GM12892 (cell line): ENCODE data around the gene CARMIL1.

Source experiments
- POLR2A ChIP-seq: IDR thresholded peaks from 2 replicates; pipeline ENCODE4 v1.6.1; 2011; ENCODE audit warnings: low read depth, low read length, control low read depth
- POLR2AphosphoS5 ChIP-seq: IDR thresholded peaks from 2 replicates; pipeline ENCODE4 v1.6.1; 2011; ENCODE audit warnings: low read depth, low read length, control low read depth
- TAF1 ChIP-seq: IDR thresholded peaks from 2 replicates; pipeline ENCODE4 v1.6.1; 2011; ENCODE audit warnings: low read depth, mild to moderate bottlenecking, control low read depth, low read length, borderline replicate concordance

- TF ChIP-seq POLR2AphosphoS5 = no peak
- TF ChIP-seq POLR2A = no peak
- TF ChIP-seq TAF1 = no peak
Observed at GRCh38 chr6:25606151-25606550, 327.0 kb downstream of the CARMIL1 start.
